Rectal smooth muscle tissue (tissue), 1 donor: ENCODE measurements around the gene YPEL2.

Source experiments
- H3K27ac ChIP-seq: one replicate; pipeline ENCODE4 v1.7.0; 2013; ENCODE audit warnings: low read depth, low read length, inconsistent platforms
- H3K27me3 ChIP-seq: one replicate; pipeline ENCODE4 v1.7.0; 2013; ENCODE audit warnings: low read length; ENCODE audit not compliant: control insufficient read depth, insufficient read depth
- H3K36me3 ChIP-seq: one replicate; pipeline ENCODE4 v1.7.0; 2013; ENCODE audit warnings: low read length; ENCODE audit not compliant: control insufficient read depth, insufficient read depth
- H3K4me1 ChIP-seq: one replicate; pipeline ENCODE4 v1.7.0; 2013; ENCODE audit warnings: low read length; ENCODE audit not compliant: control insufficient read depth, insufficient read depth
- H3K4me3 ChIP-seq: one replicate; pipeline ENCODE4 v1.7.0; 2013; ENCODE audit warnings: low read length
- H3K9ac ChIP-seq: one replicate; pipeline ENCODE4 v1.7.0; 2013; ENCODE audit warnings: low read length

YPEL2 gene

DNA sequence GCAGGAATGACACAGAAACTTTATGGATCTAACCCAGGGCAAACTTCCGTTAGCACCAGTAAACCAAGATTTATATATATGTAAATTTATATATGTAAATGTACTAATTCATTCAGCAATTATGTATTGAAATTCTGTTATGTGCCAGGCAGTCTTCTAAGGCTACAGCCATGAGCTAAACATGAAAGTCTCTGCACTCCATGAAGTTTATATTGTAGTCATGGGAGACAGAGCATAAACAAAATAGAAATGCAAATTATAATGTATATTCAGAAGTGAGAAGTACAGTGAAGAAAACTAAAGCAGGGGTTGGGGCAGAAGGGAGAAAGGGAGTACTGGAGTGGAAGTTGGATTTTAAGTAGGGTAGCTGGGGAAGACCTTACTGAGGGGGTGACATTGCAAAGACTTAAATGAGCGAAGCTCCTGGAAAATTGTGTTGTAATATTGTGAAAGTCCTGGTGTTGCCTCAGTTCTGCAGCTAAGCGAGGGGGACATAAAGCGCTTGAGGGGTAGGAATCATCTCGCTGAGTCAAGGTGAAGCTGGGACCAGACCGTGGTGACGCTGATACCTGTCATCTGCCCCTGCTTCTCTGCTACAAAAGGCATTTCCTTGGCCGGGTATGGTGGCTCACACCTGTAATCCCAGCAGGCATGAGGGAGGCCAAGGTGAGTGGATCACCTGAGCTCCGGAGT, 64.8 kb downstream of the YPEL2 start:
- peaks cover 13% of the 10 kb centered on the region for H3K36me3 ChIP-seq
- H3K4me1 ChIP-seq = no peaks in the 10 kb centered on the region
- no peak overlapping the region for H3K27ac ChIP-seq
- H3K4me3 ChIP-seq = no peak overlapping the region
- H3K27me3 ChIP-seq = no peaks in the 10 kb centered on the region
- no peak overlapping the region for H3K9ac ChIP-seq

DNA sequence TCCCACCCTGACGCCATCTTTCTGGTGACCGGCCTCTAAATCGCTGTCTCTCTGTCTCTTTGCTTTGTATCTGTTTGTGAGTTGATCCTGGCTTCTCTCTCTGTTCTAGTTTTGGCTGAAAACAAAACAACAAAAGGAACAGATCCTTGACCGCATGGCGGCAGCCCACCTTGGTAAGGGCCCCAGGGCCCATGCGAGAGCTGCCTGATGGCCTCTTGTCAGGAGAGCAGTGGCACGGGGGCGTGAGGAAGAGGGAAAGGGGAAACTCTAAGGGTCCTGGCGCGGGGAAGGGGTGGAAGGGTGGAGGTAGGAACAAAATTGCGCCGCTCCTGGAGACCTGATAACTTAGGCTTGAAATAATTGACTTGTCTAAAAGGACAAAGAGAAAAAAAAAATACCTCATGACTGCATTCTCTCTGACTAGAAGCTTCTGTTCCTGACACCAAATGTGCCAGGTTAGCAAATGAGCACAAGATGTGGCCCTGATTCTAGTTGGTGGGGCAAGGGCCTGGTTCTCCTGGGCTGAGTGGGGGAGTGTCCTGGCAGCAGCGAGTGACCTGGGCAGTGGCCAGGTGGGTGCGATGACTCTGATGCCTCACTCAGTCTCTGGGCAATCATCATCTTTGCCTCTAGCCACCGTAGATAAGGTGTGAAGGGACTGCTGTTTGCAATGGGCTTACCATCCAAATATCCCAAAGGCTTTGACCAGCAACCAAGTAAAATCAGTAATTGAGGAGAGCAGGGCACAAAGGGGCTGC, 66.0 kb downstream of the YPEL2 start:
- H3K9ac ChIP-seq = no peak overlapping the region
- H3K4me3 ChIP-seq = no peak overlapping the region
- no peaks in the 10 kb centered on the region for H3K4me1 ChIP-seq
- no peak overlapping the region for H3K27ac ChIP-seq
- H3K36me3 ChIP-seq = peaks cover 7% of the 10 kb centered on the region
- no peaks in the 10 kb centered on the region for H3K27me3 ChIP-seq

DNA sequence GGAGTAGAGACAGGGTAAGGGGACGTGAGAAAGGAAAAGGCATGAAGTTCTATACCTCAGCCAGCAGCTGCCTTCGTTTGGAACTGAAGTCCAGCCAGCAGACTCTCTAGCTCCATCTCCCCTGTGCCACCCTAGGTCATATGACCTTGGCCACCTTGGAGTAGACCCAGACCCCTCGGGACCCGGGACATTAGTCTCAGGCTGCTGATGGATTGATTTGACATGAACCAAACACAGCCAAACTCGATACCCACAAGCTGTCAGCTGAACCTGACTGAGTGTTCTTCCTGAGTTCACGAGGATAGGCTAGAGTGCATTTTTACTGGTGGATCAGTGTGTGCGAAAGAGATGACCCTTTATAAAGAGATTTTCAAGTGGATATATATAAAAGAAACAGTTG, 68.5 kb downstream of the YPEL2 start:
- no peaks in the 10 kb centered on the region for H3K4me1 ChIP-seq
- H3K4me3 ChIP-seq = no peak overlapping the region
- H3K36me3 ChIP-seq = peaks cover 11% of the 10 kb centered on the region
- H3K9ac ChIP-seq = no peak overlapping the region
- no peaks in the 10 kb centered on the region for H3K27me3 ChIP-seq
- no peak overlapping the region for H3K27ac ChIP-seq

DNA sequence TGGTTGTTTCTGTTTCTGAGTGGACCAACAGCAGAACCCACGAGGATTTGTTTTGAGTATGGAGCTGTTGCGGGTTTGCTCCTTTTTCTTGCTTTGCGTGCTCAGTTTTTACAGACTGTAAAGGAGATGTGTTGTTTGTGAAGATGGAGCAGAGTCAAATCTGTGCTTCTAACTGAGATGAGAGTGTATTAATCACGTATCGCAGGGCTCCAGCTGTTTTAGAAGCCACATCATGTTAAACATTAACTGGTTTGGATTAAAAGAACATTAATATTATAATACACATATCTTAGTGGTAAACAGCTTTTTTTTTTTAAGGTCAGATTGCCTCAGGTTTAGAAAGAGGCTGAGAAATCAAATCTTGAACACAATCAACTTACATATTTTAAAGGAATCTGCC, 69.4 kb downstream of the YPEL2 start:
- no peak overlapping the region for H3K4me3 ChIP-seq
- H3K27me3 ChIP-seq = no peaks in the 10 kb centered on the region
- H3K36me3 ChIP-seq = peaks cover 11% of the 10 kb centered on the region
- H3K4me1 ChIP-seq = no peaks in the 10 kb centered on the region
- H3K9ac ChIP-seq = no peak overlapping the region
- H3K27ac ChIP-seq = no peak overlapping the region

DNA sequence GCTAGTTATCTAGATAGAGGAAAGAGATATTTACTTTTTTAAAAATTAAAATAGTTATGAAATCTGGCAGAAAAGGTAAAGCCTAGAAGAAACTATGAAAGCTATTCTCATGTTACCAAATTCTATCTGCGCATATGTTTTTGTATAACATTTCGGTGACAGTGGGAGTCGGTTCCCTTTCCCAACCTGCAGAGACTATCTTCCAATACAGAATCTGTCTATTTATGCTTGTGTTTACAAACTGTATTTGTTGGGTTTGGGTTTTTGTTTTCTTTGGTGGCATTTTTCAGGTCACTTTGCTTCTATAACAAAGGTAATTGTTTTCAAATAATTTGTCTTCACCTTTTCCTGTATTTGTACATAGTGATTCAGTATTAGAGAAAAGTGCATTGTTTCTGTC, 69.8 kb downstream of the YPEL2 start:
- Histone ChIP-seq H3K9ac (no peak overlapping the region), H3K27me3 (no peaks in the 10 kb centered on the region), H3K4me3 (no peak overlapping the region), H3K36me3 (peaks cover 11% of the 10 kb centered on the region), H3K27ac (no peak overlapping the region), H3K4me1 (no peaks in the 10 kb centered on the region)

DNA sequence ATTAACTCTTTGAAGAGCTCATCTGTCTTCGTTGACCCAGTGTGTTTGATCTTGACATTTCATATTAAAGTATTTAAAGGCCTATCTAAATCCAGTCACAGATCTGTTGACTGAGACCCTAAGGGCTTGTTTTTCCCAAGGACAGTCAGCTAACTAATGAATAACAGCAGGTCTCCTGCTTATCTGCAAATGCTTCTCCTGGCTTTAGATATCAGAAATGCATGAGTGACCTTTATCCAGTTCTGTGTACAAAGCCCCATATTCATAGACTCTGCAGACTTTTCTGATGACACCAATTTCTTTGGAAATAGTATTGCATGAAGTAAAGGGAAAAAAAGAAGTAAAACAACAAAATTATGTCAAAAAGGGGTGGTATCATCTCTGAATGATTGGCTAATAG, 70.3 kb downstream of the YPEL2 start:
- Histone ChIP-seq H3K36me3 (peaks cover 11% of the 10 kb centered on the region), H3K4me3 (no peak overlapping the region), H3K4me1 (peaks cover 3% of the 10 kb centered on the region), H3K9ac (no peak overlapping the region), H3K27ac (no peak overlapping the region), H3K27me3 (no peaks in the 10 kb centered on the region)

DNA sequence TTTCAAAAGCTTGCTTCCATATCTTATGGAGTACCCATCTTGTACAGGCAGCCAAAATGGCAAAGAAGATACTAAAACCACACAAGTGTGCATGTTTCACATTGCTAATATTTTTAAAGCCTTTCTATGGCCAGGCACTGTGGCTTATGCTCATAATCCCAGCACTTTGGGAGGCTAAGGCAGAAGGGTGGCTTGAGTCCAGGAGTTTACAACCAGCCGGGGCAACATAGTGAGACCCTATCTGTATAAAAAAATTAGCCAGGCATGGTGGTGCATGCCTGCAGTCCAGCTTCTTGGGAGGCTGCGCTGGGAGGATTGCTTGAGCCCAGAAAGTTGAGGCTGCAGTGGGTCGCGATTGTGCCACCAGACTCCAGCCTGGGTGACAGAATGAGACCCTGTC, 71.3 kb downstream of the YPEL2 start:
- Histone ChIP-seq H3K4me1 (peaks cover 5% of the 10 kb centered on the region), H3K4me3 (no peak overlapping the region), H3K27ac (no peak overlapping the region), H3K27me3 (no peaks in the 10 kb centered on the region), H3K36me3 (peaks cover 9% of the 10 kb centered on the region), H3K9ac (no peak overlapping the region)

DNA sequence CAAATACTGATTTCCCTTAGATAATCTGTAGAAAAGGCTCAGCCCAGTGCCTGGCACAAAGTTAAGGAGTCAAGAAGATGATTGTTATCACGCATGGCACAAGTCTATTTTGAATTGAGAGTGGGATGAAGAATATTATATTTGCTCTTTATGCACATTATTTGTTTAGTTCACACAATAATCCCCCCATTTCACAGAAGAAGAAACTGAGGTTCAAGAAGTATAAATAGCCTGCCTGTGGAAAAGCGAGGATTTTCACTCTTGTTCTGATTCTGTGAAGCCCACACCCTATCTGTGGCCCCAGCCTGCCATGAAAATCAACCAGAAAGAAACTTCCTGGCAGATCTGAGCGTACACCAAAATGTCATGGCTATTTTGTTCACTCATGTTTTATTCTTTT, 73.0 kb downstream of the YPEL2 start:
- no peaks in the 10 kb centered on the region for H3K27me3 ChIP-seq
- H3K36me3 ChIP-seq = peaks cover 7% of the 10 kb centered on the region
- no peak overlapping the region for H3K9ac ChIP-seq
- H3K27ac ChIP-seq = no peak overlapping the region
- H3K4me3 ChIP-seq = no peak overlapping the region
- H3K4me1 ChIP-seq = peaks cover 5% of the 10 kb centered on the region

DNA sequence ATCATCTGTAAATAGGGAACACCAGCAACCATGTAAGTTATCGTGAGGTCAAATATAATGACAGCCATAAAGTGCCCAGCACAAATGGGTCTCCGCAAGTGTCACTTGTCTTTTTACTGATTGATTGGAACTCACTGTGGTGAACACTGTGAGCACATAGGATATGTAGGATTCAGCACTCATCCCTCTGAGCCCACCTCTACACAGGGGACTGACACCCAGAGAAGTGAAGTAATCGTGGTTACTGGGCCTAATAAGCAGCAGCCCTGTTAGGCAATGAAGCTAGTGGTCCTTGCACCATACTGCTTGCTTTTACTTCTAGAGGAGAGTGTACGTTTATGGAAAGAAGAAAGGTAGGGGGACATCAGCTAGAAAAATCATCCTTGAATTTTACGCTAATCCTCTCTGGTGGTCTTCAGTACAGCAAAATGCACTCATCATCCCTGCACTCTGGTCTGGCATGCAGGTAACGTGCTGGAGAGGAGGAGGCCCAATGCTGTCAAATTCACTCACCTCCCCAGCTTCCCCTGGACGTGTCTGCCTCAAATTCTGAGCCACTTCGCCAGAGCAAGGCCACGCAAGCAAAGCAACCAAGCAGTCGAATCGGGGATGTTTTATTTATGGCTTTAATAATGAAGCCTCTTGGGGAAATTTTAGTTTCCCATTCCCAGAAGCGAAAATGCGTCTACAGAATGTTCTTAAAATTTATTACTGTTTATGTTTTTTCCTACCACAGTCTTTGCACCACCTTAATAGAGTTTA, 74.7 kb downstream of the YPEL2 start:
- Histone ChIP-seq H3K9ac (no peak overlapping the region), H3K27me3 (no peaks in the 10 kb centered on the region), H3K27ac (peak overlapping the region; percentile 60), H3K36me3 (peaks cover 5% of the 10 kb centered on the region), H3K4me1 (peaks cover 5% of the 10 kb centered on the region), H3K4me3 (no peak overlapping the region)

DNA sequence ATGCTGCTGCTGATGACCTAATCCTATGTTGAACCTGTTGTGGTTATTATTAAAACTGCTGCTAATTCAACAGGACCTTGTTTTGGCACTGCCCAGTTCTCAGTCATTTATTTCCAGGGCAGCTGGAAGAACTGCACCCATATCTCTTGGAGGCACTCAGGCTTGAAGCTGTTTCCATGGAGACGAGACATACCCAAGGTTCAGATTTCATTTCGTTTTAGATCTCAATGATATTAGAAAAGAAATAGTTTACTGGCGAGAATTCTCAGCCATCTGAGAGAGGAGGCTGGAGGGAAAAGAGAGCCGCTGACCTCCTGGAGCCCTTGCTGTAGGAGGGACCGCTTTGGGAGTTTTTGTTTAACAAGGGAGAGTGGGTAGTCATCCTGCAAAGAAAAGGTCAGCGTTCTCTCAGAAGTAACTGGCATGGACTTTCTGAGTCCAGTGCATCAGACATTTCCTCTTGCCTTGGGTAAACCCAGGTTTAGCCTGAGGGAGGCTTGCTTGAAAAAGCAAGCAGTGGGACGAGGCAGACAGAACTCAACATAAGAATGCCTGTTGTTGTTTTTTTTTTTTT, 75.4 kb downstream of the YPEL2 start:
- no peaks in the 10 kb centered on the region for H3K27me3 ChIP-seq
- peaks cover 5% of the 10 kb centered on the region for H3K4me1 ChIP-seq
- peak overlapping the region; percentile 60 for H3K27ac ChIP-seq
- no peak overlapping the region for H3K9ac ChIP-seq
- peaks cover 5% of the 10 kb centered on the region for H3K36me3 ChIP-seq
- no peak overlapping the region for H3K4me3 ChIP-seq

DNA sequence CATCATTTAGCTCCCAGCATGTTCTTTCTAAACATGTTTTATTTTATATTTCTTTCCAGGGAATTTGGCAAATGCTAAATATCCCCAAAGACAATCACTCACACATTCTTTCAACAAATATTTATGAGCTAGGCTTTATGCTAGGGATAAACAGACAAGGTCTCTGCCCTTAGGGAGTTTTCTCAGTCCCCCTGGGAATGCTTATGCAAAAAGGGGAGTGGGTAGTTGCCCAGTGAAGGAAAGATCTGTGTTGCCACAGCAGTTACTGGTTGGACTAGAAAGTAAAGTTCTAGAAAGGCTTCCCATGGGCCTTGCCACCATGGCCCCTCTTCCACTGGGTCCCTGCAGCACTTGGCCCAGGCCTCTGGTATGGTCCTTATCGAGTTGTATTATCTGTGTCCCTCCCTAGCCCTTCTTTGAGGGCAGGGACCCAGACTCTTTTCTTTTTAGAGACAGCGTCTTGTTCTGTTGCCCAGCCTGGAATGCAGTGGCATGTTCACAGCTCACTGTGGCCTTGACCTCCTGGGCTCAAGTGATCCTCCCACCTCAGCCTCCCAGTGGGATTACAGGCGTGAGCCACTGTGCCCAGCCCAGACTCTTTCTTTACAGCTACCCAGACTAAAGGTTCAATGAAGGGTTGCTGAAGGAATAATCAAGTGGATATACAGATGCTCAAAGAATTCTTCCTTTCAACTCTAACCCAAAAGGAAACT, 78.0 kb downstream of the YPEL2 start:
- H3K4me1 ChIP-seq = peaks cover 5% of the 10 kb centered on the region
- H3K4me3 ChIP-seq = no peak overlapping the region
- no peaks in the 10 kb centered on the region for H3K27me3 ChIP-seq
- H3K9ac ChIP-seq = no peak overlapping the region
- H3K27ac ChIP-seq = no peak overlapping the region
- H3K36me3 ChIP-seq = no peaks in the 10 kb centered on the region

DNA sequence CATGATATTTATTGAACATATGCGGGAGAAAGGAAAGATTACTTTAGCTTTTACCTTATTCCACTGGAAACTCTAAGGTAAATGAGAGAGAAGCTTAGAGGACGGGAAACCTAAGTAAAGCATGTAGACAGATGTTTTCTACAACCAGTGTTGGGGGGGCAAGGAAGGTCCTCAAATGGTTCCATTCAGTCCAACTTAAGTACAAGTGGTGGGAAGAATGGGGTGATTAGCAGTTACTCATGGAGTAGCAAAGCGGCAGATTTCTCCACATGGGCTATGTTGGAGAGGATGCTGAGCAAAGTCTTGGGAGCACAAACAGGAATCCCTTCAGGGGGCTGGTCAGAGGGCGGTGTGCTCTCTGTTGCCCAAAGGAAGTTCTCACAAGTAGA, 78.6 kb downstream of the YPEL2 start:
- Histone ChIP-seq H3K4me1 (peaks cover 5% of the 10 kb centered on the region), H3K27ac (no peak overlapping the region), H3K4me3 (no peak overlapping the region), H3K9ac (no peak overlapping the region), H3K27me3 (no peaks in the 10 kb centered on the region), H3K36me3 (no peaks in the 10 kb centered on the region)
